ENCODE measurements around the gene SOHLH2.

The SOHLH2 gene

DNA sequence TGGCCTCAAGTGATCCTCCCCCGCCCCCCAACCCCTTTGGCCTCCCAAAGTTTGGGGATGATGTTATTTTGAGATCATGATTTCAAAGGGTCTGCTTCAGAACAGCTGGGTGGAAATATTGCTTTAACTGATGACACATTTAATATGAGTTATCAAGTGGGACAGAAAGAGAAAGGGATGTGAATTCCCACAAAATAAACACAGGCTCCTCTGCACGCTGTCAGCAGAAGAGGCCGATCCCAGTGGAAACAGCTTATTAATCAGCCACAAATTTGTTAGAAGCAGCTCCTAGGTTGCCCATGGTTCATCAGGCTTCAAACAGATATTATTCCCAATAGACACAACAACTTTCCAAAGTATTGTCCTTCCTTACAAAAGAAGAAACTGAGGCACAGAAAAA lies 87.9 kb downstream of the SOHLH2 start:
- no peak overlapping the region for H3K27ac ChIP-seq
- POLR2A ChIA-PET (ENCODE audit: low non-redundant PET): no interaction called here
- no peak for DNase-seq (ENCODE audit: low spot score)
- CTCF ChIA-PET: no interaction called here
- TF ChIP-seq, protein P1, sequence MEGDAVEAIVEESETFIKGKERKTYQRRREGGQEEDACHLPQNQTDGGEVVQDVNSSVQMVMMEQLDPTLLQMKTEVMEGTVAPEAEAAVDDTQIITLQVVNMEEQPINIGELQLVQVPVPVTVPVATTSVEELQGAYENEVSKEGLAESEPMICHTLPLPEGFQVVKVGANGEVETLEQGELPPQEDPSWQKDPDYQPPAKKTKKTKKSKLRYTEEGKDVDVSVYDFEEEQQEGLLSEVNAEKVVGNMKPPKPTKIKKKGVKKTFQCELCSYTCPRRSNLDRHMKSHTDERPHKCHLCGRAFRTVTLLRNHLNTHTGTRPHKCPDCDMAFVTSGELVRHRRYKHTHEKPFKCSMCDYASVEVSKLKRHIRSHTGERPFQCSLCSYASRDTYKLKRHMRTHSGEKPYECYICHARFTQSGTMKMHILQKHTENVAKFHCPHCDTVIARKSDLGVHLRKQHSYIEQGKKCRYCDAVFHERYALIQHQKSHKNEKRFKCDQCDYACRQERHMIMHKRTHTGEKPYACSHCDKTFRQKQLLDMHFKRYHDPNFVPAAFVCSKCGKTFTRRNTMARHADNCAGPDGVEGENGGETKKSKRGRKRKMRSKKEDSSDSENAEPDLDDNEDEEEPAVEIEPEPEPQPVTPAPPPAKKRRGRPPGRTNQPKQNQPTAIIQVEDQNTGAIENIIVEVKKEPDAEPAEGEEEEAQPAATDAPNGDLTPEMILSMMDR (conservative IDR thresholded peaks at IDR 0.05; ENCODE audit: low read depth): no peak

DNA sequence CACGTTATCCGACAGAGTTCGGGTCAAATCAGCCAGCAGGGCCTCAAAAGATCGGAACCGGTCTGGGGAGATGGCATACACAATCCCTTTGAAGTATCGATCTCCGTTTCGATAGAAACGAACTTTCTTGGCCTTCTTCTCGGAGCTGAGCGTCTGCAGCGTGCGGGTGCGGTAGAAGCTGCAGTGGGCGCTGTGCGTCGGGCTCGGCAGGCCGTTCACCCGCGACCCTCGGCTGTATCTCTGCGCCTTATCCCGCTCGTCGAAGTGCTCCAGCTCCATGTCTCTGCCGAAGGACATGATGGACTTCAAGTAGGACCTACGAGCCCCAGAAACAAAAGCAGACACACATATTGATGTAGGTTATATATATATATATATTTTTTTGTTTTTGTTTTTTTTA lies 88.5 kb downstream of the SOHLH2 start:
- TF ChIP-seq, protein P1 (conservative IDR thresholded peaks at IDR 0.05; ENCODE audit: low read depth): no peak
- no peak overlapping the region for H3K27ac ChIP-seq
- no peak for DNase-seq (ENCODE audit: low spot score)
- ChIA-PET POLR2A (ENCODE audit: low non-redundant PET) (no interaction called here), CTCF (no interaction called here)

DNA sequence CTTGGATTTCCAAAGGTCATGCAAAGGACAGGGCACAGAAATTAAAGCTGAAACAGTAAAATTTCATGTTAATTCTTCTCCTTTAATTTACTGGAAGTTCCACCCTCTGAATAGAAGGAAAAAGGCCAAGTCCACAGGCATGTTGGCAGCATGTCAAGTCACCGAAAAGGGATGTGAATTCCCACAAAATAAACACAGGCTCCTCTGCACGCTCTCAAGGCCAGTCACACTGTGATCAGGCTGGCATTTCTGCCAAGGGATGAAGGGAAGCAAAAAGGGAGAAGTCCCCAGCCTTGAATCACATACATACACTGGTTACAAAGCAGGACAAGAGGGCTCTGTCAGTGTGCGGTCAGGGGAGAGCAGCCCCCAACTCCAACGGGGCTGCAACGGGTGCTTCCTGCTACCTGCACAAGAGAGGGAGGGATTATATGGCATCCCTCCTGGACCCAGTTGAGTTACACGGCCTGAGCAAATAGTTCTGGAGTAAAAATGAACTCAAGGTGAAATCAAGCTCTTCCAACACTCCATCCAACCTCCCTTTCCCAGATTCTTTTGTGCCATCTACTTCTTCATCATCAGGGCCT lies 90.0 kb downstream of the SOHLH2 start:
- H3K27ac ChIP-seq: no peak overlapping the region
- TF ChIP-seq, protein P1 (conservative IDR thresholded peaks at IDR 0.05; ENCODE audit: low read depth): no peak
- ChIA-PET POLR2A (ENCODE audit: low non-redundant PET) (no interaction called here), CTCF (interaction anchor here (0.6 kb wide), 1 partner anchor 533 kb away, joined by 3 read pairs; no protein-coding TSS in a partner anchor)
- DNase-seq (ENCODE audit: low spot score): no peak

Data from RWPE1 (cell line).